Neural progenitor cell (in vitro differentiated cells): ENCODE data around the gene CTRL. TPM values are rescaled to one million over a fixed set of nuclear protein-coding genes. Genes with fewer than 3 reads are reported as not detected.
A peak's percentile ranks its signal among the peaks of the same experiment; 100 is the strongest.

Experiments
- DNase-seq: peaks from one replicate; pipeline ENCODE4 v3.0.0-alpha.2; 2016; ENCODE audit warnings: low spot score
- H2AFZ ChIP-seq: fragments of 200-600 bp; sonication (generic); replicated peaks from 2 replicates; pipeline ENCODE4 v1.6.1; 2016; ENCODE audit warnings: antibody characterized with exemption
- H3F3A ChIP-seq: fragments of 200-600 bp; sonication (generic); 2 replicates; pipeline ENCODE4 v1.6.1; 2016; ENCODE audit warnings: antibody characterized with exemption, low read depth
- H3K27ac ChIP-seq: fragments of 200-600 bp; sonication (generic); 2 replicates; pipeline ENCODE4 v1.5.1; 2016; ENCODE audit warnings: mild to moderate bottlenecking
- H3K27me3 ChIP-seq: fragments of 200-600 bp; sonication (generic); 2 replicates; pipeline ENCODE4 v1.6.1; 2016; ENCODE audit warnings: mild to moderate bottlenecking, moderate library complexity
- H3K36me3 ChIP-seq: fragments of 200-600 bp; sonication (generic); 2 replicates; pipeline ENCODE4 v1.5.1; 2016
- H3K4me1 ChIP-seq: fragments of 200-600 bp; sonication (generic); 2 replicates; pipeline ENCODE4 v1.6.1; 2016; ENCODE audit warnings: mixed run types
- H3K4me2 ChIP-seq: fragments of 200-600 bp; sonication (generic); 2 replicates; pipeline ENCODE4 v1.6.1; 2016
- H3K4me3 ChIP-seq: fragments of 200-600 bp; sonication (generic); 2 replicates; pipeline ENCODE4 v1.5.1; 2016
- H3K79me2 ChIP-seq: fragments of 200-600 bp; sonication (generic); 2 replicates; pipeline ENCODE4 v1.6.1; 2016; ENCODE audit warnings: low read depth
- H3K9ac ChIP-seq: fragments of 200-600 bp; sonication (generic); 2 replicates; pipeline ENCODE4 v1.6.1; 2016
- H3K9me3 ChIP-seq: fragments of 200-600 bp; sonication (generic); 2 replicates; pipeline ENCODE4 v1.5.1; 2016; ENCODE audit warnings: low read depth
- H4K20me1 ChIP-seq: fragments of 200-600 bp; sonication (generic); 2 replicates; pipeline ENCODE4 v1.6.1; 2016; ENCODE audit warnings: low read depth
- H3K27ac Mint-ChIP-seq: 3 replicates; pipeline ENCODE4 v1.8.0; 2021; ENCODE audit warnings: mixed read lengths
- H3K27me3 Mint-ChIP-seq: 2 replicates; pipeline ENCODE4 v1.8.0; 2022; ENCODE audit warnings: low read depth, mild to moderate bottlenecking, inconsistent platforms, moderate library complexity, mixed read lengths; ENCODE audit not compliant: insufficient read depth
- H3K36me3 Mint-ChIP-seq: 3 replicates; pipeline ENCODE4 v1.8.0; 2021; ENCODE audit warnings: mixed read lengths
- H3K4me1 Mint-ChIP-seq: 3 replicates; pipeline ENCODE4 v1.8.0; 2021; ENCODE audit warnings: mixed read lengths
- H3K4me3 Mint-ChIP-seq: 3 replicates; pipeline ENCODE4 v1.8.0; 2021; ENCODE audit warnings: mild to moderate bottlenecking, moderate library complexity, mixed read lengths
- H3K9me3 Mint-ChIP-seq: 3 replicates; pipeline ENCODE4 v1.8.0; 2020; ENCODE audit warnings: mixed read lengths
- EZH2 ChIP-seq: fragments of 200-600 bp; sonication (generic); IDR thresholded peaks from 2 replicates; pipeline ENCODE4 v1.6.1; 2017; ENCODE audit warnings: antibody characterized with exemption, mild to moderate bottlenecking, moderate library complexity
- EZH2phosphoT487 ChIP-seq: fragments of 200-600 bp; sonication (generic); IDR thresholded peaks from 2 replicates; pipeline ENCODE4 v1.6.1; 2017; ENCODE audit warnings: antibody characterized with exemption
- total RNA-seq: library from RNA; depleted of rRNA; stranded (reverse); fragments of >200 nt; gene quantifications from 2 replicates; pipeline ENCODE4 v1.2.3, GENCODE V29; 2015; ENCODE audit warnings: low replicate concordance
- TF ChIP-seq, protein P1 (sequence below): fragments of 200-600 bp; sonication (generic); IDR thresholded peaks from 2 replicates; pipeline ENCODE4 v1.5.1; 2017; ENCODE audit warnings: antibody characterized with exemption, mild to moderate bottlenecking

Gene CTRL
- total RNA-seq, 1 donor from 2014 or later, result 0.45 TPM

DNA sequence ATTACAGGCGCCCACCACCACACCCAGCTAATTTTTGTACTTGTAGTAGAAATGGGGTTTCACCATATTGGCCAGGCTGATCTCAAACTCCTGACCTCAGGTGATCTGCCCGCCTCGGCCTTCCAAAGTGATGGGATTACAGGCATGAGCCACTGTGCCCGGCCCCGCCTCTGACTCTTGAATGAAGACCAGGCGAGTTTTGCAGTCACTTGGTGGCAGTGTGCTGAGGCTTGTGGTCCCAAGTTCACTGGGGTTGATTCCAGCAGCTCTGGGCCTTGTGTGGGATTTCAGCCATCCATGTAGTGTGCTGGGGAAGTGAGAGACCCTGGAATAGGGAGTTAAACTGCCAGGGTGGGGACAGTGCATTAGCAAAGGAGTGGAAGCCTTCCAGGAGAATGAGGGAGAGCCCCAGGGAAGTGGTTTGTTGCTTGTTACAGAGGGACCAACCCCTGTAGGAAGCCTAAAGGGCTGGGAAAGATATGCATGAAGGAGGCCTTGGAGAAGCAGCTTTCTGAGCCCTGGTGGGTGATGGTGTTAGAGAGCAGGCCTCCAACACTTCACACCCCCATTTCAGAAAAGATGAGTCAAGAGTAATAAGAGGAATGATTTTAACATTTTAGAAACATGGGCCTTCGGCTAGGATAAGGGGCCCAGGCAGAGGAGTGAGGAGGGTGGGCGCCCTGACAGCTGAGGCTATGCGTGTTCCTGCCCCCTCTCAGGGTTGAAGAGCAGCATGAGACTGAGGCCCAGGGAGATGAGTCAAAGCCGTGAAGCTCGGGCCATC, 24.1 kb downstream of the CTRL start:
- Histone ChIP-seq H3K36me3 (no peaks in the 10 kb centered on the region), H3K4me1 (no peaks in the 10 kb centered on the region), H3K27me3 (no peaks in the 10 kb centered on the region), H3K9ac (no peak overlapping the region), H2AFZ (no peak overlapping the region), H3K4me3 (no peak overlapping the region), H3F3A (no peaks in the 10 kb centered on the region), H3K27ac (no peak overlapping the region), H4K20me1 (peaks cover 16% of the 10 kb centered on the region), H3K4me2 (no peak overlapping the region), H3K9me3 (no peaks in the 10 kb centered on the region), H3K79me2 (no peaks in the 10 kb centered on the region)
- H3K27me3 Mint-ChIP-seq, result no peaks in the 10 kb centered on the region
- H3K4me1 Mint-ChIP-seq, result peaks cover 5% of the 10 kb centered on the region
- peak overlapping the region; percentile 78 for H3K27ac Mint-ChIP-seq
- no peaks in the 10 kb centered on the region for H3K9me3 Mint-ChIP-seq
- TF ChIP-seq, protein P1, sequence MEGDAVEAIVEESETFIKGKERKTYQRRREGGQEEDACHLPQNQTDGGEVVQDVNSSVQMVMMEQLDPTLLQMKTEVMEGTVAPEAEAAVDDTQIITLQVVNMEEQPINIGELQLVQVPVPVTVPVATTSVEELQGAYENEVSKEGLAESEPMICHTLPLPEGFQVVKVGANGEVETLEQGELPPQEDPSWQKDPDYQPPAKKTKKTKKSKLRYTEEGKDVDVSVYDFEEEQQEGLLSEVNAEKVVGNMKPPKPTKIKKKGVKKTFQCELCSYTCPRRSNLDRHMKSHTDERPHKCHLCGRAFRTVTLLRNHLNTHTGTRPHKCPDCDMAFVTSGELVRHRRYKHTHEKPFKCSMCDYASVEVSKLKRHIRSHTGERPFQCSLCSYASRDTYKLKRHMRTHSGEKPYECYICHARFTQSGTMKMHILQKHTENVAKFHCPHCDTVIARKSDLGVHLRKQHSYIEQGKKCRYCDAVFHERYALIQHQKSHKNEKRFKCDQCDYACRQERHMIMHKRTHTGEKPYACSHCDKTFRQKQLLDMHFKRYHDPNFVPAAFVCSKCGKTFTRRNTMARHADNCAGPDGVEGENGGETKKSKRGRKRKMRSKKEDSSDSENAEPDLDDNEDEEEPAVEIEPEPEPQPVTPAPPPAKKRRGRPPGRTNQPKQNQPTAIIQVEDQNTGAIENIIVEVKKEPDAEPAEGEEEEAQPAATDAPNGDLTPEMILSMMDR, result no peak
- TF ChIP-seq EZH2, result no peak
- TF ChIP-seq EZH2phosphoT487, result no peak
- no peak overlapping the region for H3K4me3 Mint-ChIP-seq
- H3K36me3 Mint-ChIP-seq, result peaks cover 8% of the 10 kb centered on the region
- no peak for DNase-seq

DNA sequence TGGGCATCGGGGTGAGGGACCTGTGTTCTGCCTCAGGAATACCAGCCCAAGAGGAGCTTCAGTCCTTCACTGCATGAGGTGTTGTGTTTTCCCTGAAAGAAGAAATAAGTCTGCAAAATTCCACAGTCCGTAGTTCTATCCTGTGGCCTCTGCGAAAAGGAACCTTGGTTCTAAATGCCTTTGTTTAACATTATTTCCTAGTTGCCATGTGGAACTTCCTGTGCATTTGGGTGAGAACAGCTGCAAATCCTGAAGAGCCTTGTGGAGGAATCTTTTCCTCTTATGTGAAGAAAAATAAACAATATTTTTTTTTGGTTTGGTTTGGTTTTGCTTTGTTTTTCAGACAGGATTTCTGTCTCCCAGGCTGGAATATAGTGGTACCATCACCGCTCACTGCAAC, 28.8 kb downstream of the CTRL start:
- no peaks in the 10 kb centered on the region for H3K36me3 ChIP-seq
- Mint-ChIP-seq H3K27ac (no peak overlapping the region), H3K4me1 (no peaks in the 10 kb centered on the region), H3K27me3 (peaks cover 2% of the 10 kb centered on the region), H3K4me3 (no peak overlapping the region), H3K9me3 (no peaks in the 10 kb centered on the region), H3K36me3 (peaks cover 3% of the 10 kb centered on the region)
- H3K79me2 ChIP-seq, result peaks cover 24% of the 10 kb centered on the region
- TF ChIP-seq EZH2phosphoT487 (no peak), EZH2 (no peak)
- TF ChIP-seq, protein P1, result no peak
- H3F3A ChIP-seq, result no peaks in the 10 kb centered on the region
- no peak overlapping the region for H3K4me2 ChIP-seq
- no peaks in the 10 kb centered on the region for H3K27me3 ChIP-seq
- no peaks in the 10 kb centered on the region for H3K4me1 ChIP-seq
- H4K20me1 ChIP-seq, result peaks cover 45% of the 10 kb centered on the region
- H3K4me3 ChIP-seq, result no peak overlapping the region
- no peak for DNase-seq
- H3K9ac ChIP-seq, result no peak overlapping the region
- H2AFZ ChIP-seq, result no peak overlapping the region
- H3K9me3 ChIP-seq, result no peaks in the 10 kb centered on the region
- no peak overlapping the region for H3K27ac ChIP-seq

DNA sequence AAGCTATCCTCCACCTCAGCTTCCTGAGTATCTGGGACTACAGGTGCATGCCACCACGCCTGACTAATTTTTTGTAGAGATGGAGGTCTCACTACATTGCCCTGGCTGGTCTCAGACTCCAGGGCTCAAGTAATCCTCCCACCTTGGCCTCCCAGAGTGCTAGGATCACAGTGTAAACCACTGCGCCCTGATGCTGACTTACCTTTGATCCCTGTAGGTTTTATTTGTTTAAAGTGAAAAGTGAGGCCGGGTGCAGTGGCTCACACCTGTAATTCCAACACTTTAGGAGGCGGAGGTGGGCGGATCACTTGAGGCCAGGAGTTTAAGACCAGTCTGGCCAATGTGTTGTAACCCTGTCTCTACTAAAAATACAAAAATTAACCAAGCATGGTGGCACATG, 29.9 kb downstream of the CTRL start:
- Histone ChIP-seq H3K79me2 (peaks cover 35% of the 10 kb centered on the region), H3K9ac (no peak overlapping the region), H3K27me3 (no peaks in the 10 kb centered on the region), H4K20me1 (peaks cover 49% of the 10 kb centered on the region), H3K27ac (no peak overlapping the region), H3K4me2 (no peak overlapping the region), H2AFZ (no peak overlapping the region), H3F3A (no peaks in the 10 kb centered on the region), H3K4me3 (no peak overlapping the region), H3K36me3 (no peaks in the 10 kb centered on the region), H3K4me1 (no peaks in the 10 kb centered on the region), H3K9me3 (no peaks in the 10 kb centered on the region)
- Mint-ChIP-seq H3K27ac (no peak overlapping the region), H3K4me1 (no peaks in the 10 kb centered on the region), H3K27me3 (peaks cover 2% of the 10 kb centered on the region), H3K36me3 (peaks cover 6% of the 10 kb centered on the region), H3K4me3 (no peak overlapping the region), H3K9me3 (no peaks in the 10 kb centered on the region)
- TF ChIP-seq EZH2 (no peak), EZH2phosphoT487 (no peak)
- TF ChIP-seq, protein P1, result no peak
- no peak for DNase-seq
